ENCODE results near the gene COL23A1. TPM values are rescaled to one million over a fixed set of nuclear protein-coding genes. Genes with fewer than 3 reads are reported as not detected.
A peak's percentile ranks its signal among the peaks of the same experiment; 100 is the strongest.
"Not testable (repeated sequence)": the region's sequence is repeated elsewhere in the genome, so short reads cannot be mapped to it uniquely, and the experiment has no call there.

COL23A1 gene
- total RNA-seq, 2 donors from 2014 or later = not detected

DNA sequence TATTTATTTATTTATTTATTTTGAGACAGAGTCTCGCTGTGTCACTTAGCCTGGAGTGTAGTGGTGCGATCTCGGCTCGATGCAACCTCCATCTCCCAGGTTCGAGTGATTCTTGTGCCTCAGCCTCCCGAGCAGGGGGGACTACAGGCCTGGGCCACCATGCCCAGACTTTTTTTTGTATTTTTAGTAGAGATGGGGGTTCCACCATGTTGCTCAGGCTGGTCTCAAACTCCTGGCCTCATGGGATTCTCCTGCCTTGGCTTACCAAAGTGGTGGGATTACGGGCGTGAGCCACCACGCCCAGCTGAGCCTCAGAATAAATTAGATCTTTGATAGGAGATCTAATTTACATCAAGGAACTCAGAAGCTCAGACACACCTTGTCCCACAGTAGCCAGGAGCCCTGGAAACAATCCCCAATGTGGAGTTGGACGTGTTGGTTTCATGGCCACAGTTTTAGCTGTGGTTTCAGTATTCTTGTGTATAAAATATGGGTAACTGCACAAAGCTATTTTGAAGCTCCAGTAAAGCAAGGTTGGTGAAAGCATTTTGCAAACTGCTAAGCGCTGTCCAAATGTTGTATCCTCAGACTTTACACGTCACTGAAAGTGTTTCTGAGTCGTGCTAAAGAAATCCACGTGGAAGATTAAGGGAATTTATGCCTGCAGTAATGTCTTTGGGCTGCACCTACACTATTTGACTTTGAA, 388.8 kb downstream of the COL23A1 start:
- no peaks in the 10 kb centered on the region for H3K9me3 ChIP-seq (ENCODE audit: control insufficient read depth, low read length, poor library complexity, severe bottlenecking)
- Mint-ChIP-seq H3K27me3 (no peaks in the 10 kb centered on the region), H3K4me3 (no peak overlapping the region), H3K27ac (no peak overlapping the region), H3K36me3 (ENCODE audit: low read depth) (peaks cover 8% of the 10 kb centered on the region), H3K4me1 (peaks cover 11% of the 10 kb centered on the region)
- DNase-seq (no peak), ATAC-seq (no peak)

GRCh38 chr5:178199581-178200434, 390.4 kb downstream of the COL23A1 start:
- H3K9me3 ChIP-seq (ENCODE audit: control insufficient read depth, low read length, poor library complexity, severe bottlenecking) = no peaks in the 10 kb centered on the region
- Mint-ChIP-seq H3K27ac (no peak overlapping the region), H3K4me1 (peaks cover 3% of the 10 kb centered on the region), H3K36me3 (ENCODE audit: low read depth) (peaks cover 3% of the 10 kb centered on the region), H3K27me3 (peaks cover 4% of the 10 kb centered on the region), H3K4me3 (no peak overlapping the region)
- ATAC-seq (no peak), DNase-seq (no peak)

DNA sequence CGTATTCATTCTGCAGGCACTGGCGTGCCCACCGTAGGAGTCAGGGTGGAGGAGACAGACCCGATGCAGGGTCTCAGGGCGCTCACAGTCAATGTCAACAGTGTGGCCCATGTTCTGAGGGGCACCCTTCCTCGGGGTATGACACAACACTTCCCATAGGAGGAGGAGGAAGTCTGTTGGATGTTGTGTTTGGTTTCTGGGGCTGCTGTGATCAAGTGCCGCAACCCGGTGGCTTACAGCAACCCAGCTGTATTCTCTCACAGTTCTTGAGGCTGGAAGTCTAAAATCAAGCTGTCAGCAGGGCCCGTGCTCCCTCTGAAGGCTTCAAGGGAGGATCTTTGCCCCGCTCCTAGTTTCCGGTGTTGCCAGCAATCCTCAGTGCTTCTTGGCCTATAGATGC, 391.5 kb downstream of the COL23A1 start:
- peaks cover 5% of the 10 kb centered on the region for H3K4me1 Mint-ChIP-seq
- no peaks in the 10 kb centered on the region for H3K9me3 ChIP-seq (ENCODE audit: control insufficient read depth, low read length, poor library complexity, severe bottlenecking)
- DNase-seq (no peak), ATAC-seq (no peak)
- H3K4me3 Mint-ChIP-seq = no peak overlapping the region
- no peak overlapping the region for H3K27ac Mint-ChIP-seq
- H3K36me3 Mint-ChIP-seq (ENCODE audit: low read depth) = no peaks in the 10 kb centered on the region
- peaks cover 6% of the 10 kb centered on the region for H3K27me3 Mint-ChIP-seq

- H3K9me3 ChIP-seq (ENCODE audit: control insufficient read depth, low read length, poor library complexity, severe bottlenecking); H3K27ac Mint-ChIP-seq; H3K4me1 Mint-ChIP-seq; ATAC-seq; DNase-seq; H3K4me3 Mint-ChIP-seq; H3K36me3 Mint-ChIP-seq (ENCODE audit: low read depth): not testable (repeated sequence)
- peaks cover 10% of the 10 kb centered on the region for H3K27me3 Mint-ChIP-seq
Measured at GRCh38 chr5:178198151-178198550, 392.0 kb downstream of the COL23A1 start.

DNA sequence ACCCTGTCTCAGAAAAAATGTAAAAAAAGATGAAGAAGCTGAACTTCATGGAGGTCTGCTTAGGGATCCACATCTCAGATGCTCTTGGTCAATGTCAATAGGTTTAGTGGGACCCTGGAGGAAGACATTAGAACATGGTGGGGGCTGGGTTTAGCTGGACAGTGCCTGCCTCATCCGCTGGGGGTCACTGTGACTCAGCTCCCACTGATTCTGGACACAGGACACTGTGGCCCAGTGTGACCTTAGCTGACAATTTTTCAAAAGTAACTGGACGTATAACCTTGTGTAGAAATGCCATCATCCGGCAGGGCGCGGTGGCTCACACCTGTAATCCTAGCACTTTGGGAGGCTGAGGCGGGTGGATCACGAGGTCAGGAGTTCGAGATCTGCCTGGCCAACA, 393.2 kb downstream of the COL23A1 start:
- no peak for DNase-seq
- ATAC-seq = no peak
- H3K4me1 Mint-ChIP-seq = peaks cover 10% of the 10 kb centered on the region
- H3K4me3 Mint-ChIP-seq = no peak overlapping the region
- peaks cover 3% of the 10 kb centered on the region for H3K36me3 Mint-ChIP-seq (ENCODE audit: low read depth)
- no peaks in the 10 kb centered on the region for H3K9me3 ChIP-seq (ENCODE audit: control insufficient read depth, low read length, poor library complexity, severe bottlenecking)
- peaks cover 14% of the 10 kb centered on the region for H3K27me3 Mint-ChIP-seq
- no peak overlapping the region for H3K27ac Mint-ChIP-seq

- no peaks in the 10 kb centered on the region for H3K9me3 ChIP-seq (ENCODE audit: control insufficient read depth, low read length, poor library complexity, severe bottlenecking)
- Mint-ChIP-seq H3K4me3 (no peak overlapping the region), H3K36me3 (ENCODE audit: low read depth) (peaks cover 3% of the 10 kb centered on the region), H3K27me3 (peaks cover 14% of the 10 kb centered on the region), H3K4me1 (peaks cover 10% of the 10 kb centered on the region), H3K27ac (no peak overlapping the region)
- ATAC-seq (no peak), DNase-seq (no peak)
Measured at GRCh38 chr5:178196281-178196812, 393.8 kb downstream of the COL23A1 start.

DNA sequence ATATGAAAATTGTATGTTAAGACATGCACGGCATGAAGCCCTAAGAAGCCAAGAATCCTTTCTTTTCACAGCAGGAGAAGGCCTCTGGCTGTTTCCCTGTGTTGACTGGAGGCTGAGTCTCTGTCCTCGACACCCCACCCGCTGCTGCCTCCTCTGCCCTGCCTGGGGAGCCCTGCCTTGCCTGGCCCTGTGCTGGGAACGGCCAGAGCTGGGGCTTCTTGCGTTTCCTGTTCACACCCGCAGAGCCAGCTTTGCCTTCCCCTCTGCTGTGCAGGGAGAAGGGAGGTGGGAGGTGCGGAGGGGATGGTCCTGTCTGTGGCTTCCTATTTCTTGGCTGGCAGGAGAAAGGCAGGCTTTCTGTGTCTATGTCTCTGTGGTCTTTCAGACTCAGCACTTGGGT, 396.2 kb downstream of the COL23A1 start:
- Mint-ChIP-seq H3K27ac (no peak overlapping the region), H3K4me3 (no peak overlapping the region), H3K4me1 (peaks cover 10% of the 10 kb centered on the region), H3K27me3 (peaks cover 15% of the 10 kb centered on the region), H3K36me3 (ENCODE audit: low read depth) (peaks cover 3% of the 10 kb centered on the region)
- ATAC-seq (peak; percentile 20), DNase-seq (no peak)
- no peaks in the 10 kb centered on the region for H3K9me3 ChIP-seq (ENCODE audit: control insufficient read depth, low read length, poor library complexity, severe bottlenecking)

DNA sequence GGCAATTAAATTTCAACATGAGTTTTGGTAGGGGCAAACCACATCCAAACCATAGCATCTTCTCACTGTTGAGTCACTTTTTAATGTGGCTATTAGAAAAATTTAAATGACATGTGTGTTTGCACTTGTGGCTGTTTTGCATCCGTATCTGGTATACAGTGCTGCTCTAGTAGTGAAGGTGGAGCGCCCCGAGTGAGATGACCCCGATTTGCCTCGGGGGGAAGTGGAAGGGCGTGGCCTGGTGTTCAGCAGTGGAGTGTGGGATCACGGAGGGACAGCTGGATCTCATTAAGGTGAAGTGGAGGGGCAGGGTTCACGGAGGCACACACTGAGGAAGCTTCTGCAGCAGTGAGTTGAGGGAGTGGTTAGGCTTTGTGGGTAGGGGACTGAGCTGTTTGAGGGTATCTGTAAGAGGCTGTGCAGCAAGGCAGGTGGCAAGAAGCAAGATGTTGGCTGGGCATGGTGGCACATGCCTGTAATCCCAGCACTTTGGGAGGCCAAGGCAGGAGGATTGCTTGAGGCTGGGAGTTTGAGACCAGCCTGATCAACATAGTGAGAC, 396.9 kb downstream of the COL23A1 start:
- peaks cover 12% of the 10 kb centered on the region for H3K4me1 Mint-ChIP-seq

GRCh38 chr5:178192787-178193186, 397.4 kb downstream of the COL23A1 start:
- H3K9me3 ChIP-seq (ENCODE audit: control insufficient read depth, low read length, poor library complexity, severe bottlenecking) = no peaks in the 10 kb centered on the region
- Mint-ChIP-seq H3K27me3 (peaks cover 22% of the 10 kb centered on the region), H3K4me3 (no peak overlapping the region), H3K36me3 (ENCODE audit: low read depth) (peaks cover 3% of the 10 kb centered on the region), H3K4me1 (peaks cover 12% of the 10 kb centered on the region), H3K27ac (peak overlapping the region; percentile 74)
- DNase-seq (no peak), ATAC-seq (no peak)

More for the DNA sequence above, 396.9 kb downstream of the COL23A1 start:
- H3K9me3 ChIP-seq (ENCODE audit: control insufficient read depth, low read length, poor library complexity, severe bottlenecking) = no peaks in the 10 kb centered on the region
- peak overlapping the region; percentile 74 for H3K27ac Mint-ChIP-seq
- H3K4me3 Mint-ChIP-seq = no peak overlapping the region
- peaks cover 22% of the 10 kb centered on the region for H3K27me3 Mint-ChIP-seq
- ATAC-seq = no peak
- DNase-seq = no peak
- peaks cover 3% of the 10 kb centered on the region for H3K36me3 Mint-ChIP-seq (ENCODE audit: low read depth)

DNA sequence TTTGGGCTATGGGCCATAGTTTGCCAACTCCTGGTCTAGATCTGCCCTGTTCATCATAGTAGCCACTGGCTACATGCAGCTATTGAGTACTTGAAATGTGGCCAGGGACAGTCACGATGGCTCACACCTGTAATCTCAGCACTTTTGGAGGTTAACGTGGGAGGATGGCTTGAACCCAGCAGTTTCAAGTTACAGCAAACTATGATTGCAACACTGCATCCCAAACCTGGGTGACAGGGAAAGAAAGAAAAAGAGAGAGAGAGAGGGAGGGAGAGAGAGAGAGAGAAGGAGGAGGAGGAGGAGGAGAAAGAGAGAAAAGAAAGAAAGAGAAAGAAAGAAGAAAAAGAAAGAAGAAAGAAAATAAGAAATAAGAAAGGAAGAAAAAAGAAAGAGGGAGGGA, 397.9 kb downstream of the COL23A1 start:
- ATAC-seq (no peak), DNase-seq (no peak)
- Mint-ChIP-seq H3K36me3 (ENCODE audit: low read depth) (peaks cover 3% of the 10 kb centered on the region), H3K4me1 (peaks cover 12% of the 10 kb centered on the region), H3K27me3 (peaks cover 22% of the 10 kb centered on the region), H3K27ac (no peak overlapping the region), H3K4me3 (no peak overlapping the region)
- H3K9me3 ChIP-seq (ENCODE audit: control insufficient read depth, low read length, poor library complexity, severe bottlenecking) = no peaks in the 10 kb centered on the region

- no peaks in the 10 kb centered on the region for H3K9me3 ChIP-seq (ENCODE audit: control insufficient read depth, low read length, poor library complexity, severe bottlenecking)
- no peak for ATAC-seq
- H3K27ac Mint-ChIP-seq = no peak overlapping the region
- peaks cover 3% of the 10 kb centered on the region for H3K36me3 Mint-ChIP-seq (ENCODE audit: low read depth)
- peaks cover 22% of the 10 kb centered on the region for H3K27me3 Mint-ChIP-seq
- no peak overlapping the region for H3K4me3 Mint-ChIP-seq
- DNase-seq = no peak
- peaks cover 12% of the 10 kb centered on the region for H3K4me1 Mint-ChIP-seq
Measured at GRCh38 chr5:178191661-178192060, 398.5 kb downstream of the COL23A1 start.

DNA sequence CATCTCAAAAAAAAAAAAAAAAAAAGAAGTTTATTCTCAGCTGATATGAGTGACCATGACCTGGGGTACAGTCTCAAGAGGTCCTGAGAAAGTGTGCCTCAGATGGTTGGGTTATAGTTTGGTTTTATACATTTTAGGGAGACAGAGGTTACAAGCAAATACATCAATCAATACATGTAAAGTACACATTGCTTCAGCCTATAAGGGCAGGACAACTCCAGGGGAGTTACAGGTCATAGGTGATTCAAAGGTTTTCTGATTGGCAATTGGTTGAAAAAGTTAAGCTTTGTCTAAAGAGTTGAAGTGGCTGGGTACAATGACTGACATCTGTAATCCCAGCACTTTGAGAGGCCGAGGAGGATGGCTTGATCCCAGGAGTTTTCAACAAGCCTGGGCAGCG, 400.8 kb downstream of the COL23A1 start:
- DNase-seq = no peak
- Mint-ChIP-seq H3K27ac (peak overlapping the region; percentile 3), H3K4me1 (peaks cover 12% of the 10 kb centered on the region), H3K27me3 (peaks cover 17% of the 10 kb centered on the region), H3K4me3 (no peak overlapping the region), H3K36me3 (ENCODE audit: low read depth) (peaks cover 3% of the 10 kb centered on the region)
- ATAC-seq = no peak
- no peaks in the 10 kb centered on the region for H3K9me3 ChIP-seq (ENCODE audit: control insufficient read depth, low read length, poor library complexity, severe bottlenecking)

Data from T-helper 17 cell (primary cell).